ENCODE data around the gene CD83.
A peak's percentile ranks its signal among the peaks of the same experiment; 100 is the strongest.
"Not testable (repeated sequence)": the region's sequence is repeated elsewhere in the genome, so short reads cannot be mapped to it uniquely, and the experiment has no call there.

Gene CD83

GRCh38 chr6:14149739-14150130 lies 32.2 kb downstream of the CD83 start:
- DNase-seq = no peak

- DNase-seq = not testable (repeated sequence)
These were observed 33.7 kb downstream of the CD83 start for GRCh38 chr6:14151300-14151699.

- no peak for DNase-seq
These were observed 34.2 kb downstream of the CD83 start for GRCh38 chr6:14151773-14152172.

GRCh38 chr6:14153228-14153627 lies 35.7 kb downstream of the CD83 start:
- no peak for DNase-seq

GRCh38 chr6:14159090-14159489 lies 41.5 kb downstream of the CD83 start:
- no peak for DNase-seq

- no peak for DNase-seq
These were observed 45.3 kb downstream of the CD83 start for GRCh38 chr6:14162826-14163225.

GRCh38 chr6:14165091-14165490 lies 47.5 kb downstream of the CD83 start:
- DNase-seq = no peak

GRCh38 chr6:14166839-14167238 lies 49.3 kb downstream of the CD83 start:
- no peak for DNase-seq

GRCh38 chr6:14170128-14170527 lies 52.6 kb downstream of the CD83 start:
- DNase-seq = no peak

- peak; percentile 24 for DNase-seq
These were observed 55.0 kb downstream of the CD83 start for GRCh38 chr6:14172562-14172961.

- peak; percentile 30 for DNase-seq
These were observed 56.7 kb downstream of the CD83 start for GRCh38 chr6:14174226-14174625.

- DNase-seq = no peak
These were observed 57.4 kb downstream of the CD83 start for GRCh38 chr6:14174996-14175395.

GRCh38 chr6:14176429-14176828 lies 58.9 kb downstream of the CD83 start:
- DNase-seq = no peak

- no peak for DNase-seq
These were observed 60.0 kb downstream of the CD83 start for GRCh38 chr6:14177413-14178082.

GRCh38 chr6:14178083-14178445 lies 60.5 kb downstream of the CD83 start:
- no peak for DNase-seq

- no peak for DNase-seq
These were observed 63.0 kb downstream of the CD83 start for GRCh38 chr6:14180609-14181008.

- no peak for DNase-seq
These were observed 65.3 kb downstream of the CD83 start for GRCh38 chr6:14182916-14183315.

Measured in MV-4-11 (cell line).